Measurements from ENCODE around the gene CYB5A. TPM values are rescaled to one million over a fixed set of nuclear protein-coding genes. Genes with fewer than 3 reads are reported as not detected.

CYB5A gene
- total RNA-seq, 1 experiment from 2014 or later, result 130 TPM

DNA sequence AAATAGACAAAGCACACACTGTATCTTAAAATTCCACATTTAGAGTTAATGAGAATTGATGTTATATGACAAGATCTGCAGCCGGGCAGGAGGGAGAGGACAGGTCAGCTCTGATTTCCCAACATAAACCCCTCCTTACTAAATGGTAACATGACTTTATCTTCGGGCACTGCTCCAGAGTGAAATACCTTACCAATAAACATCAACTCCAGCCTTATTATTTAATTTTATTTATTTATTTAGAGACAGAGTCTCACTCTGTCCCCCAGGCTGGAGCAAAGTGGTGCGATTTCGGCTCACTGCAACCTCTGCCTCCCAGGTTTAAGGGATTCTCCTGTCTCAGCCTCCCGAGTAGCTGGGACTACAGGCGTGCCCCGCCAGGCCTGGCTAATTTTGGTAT is 1.7 kb downstream of the CYB5A start:
- DNase-seq, result peak; percentile 28
- POLR2A ChIA-PET (ENCODE audit: unreplicated experiment), result no interaction called here
- peaks cover 63% of the 10 kb centered on the region for H3K79me2 ChIP-seq (ENCODE audit: low read length)
- no peaks in the 10 kb centered on the region for H4K20me1 ChIP-seq (ENCODE audit: low read length)
- H3K9me3 ChIP-seq (ENCODE audit: low read length), result no peaks in the 10 kb centered on the region
- H3K4me3 ChIP-seq (ENCODE audit: low read length), result peak overlapping the region; percentile 91
- TF ChIP-seq EZH2phosphoT487 (IDR thresholded peaks at IDR 0.05; ENCODE audit: borderline replicate concordance, low read length) (no peak), EZH2 (IDR thresholded peaks at IDR 0.05; ENCODE audit: low read length, unreplicated experiment) (no peak)
- TF ChIP-seq, protein P1, sequence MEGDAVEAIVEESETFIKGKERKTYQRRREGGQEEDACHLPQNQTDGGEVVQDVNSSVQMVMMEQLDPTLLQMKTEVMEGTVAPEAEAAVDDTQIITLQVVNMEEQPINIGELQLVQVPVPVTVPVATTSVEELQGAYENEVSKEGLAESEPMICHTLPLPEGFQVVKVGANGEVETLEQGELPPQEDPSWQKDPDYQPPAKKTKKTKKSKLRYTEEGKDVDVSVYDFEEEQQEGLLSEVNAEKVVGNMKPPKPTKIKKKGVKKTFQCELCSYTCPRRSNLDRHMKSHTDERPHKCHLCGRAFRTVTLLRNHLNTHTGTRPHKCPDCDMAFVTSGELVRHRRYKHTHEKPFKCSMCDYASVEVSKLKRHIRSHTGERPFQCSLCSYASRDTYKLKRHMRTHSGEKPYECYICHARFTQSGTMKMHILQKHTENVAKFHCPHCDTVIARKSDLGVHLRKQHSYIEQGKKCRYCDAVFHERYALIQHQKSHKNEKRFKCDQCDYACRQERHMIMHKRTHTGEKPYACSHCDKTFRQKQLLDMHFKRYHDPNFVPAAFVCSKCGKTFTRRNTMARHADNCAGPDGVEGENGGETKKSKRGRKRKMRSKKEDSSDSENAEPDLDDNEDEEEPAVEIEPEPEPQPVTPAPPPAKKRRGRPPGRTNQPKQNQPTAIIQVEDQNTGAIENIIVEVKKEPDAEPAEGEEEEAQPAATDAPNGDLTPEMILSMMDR (conservative IDR thresholded peaks at IDR 0.05; ENCODE audit: low read depth, low read length), result no peak
- H3K27me3 ChIP-seq (ENCODE audit: low read length), result no peaks in the 10 kb centered on the region
- no peak overlapping the region for H3K9ac ChIP-seq (ENCODE audit: low read length)
- no peaks in the 10 kb centered on the region for H3F3A ChIP-seq (ENCODE audit: low read length, unreplicated experiment)
- CTCF ChIA-PET, result no interaction called here
- no peaks in the 10 kb centered on the region for H3K36me3 ChIP-seq (ENCODE audit: low read depth, low read length)
- no peaks in the 10 kb centered on the region for H3K9me2 ChIP-seq (replicated peaks; ENCODE audit: low read length)
- H3K27ac ChIP-seq (ENCODE audit: low read length), result peak overlapping the region; percentile 66; the same call in 1 of the 2 replicates
- H3K4me2 ChIP-seq (ENCODE audit: low read length), result peak overlapping the region; percentile 96
- no TSS peak for BruUV-seq (replicated peaks)
- ATAC-seq, result no peak
- intact Hi-C loops (cut with micrococcal nuclease), result loop anchor here (2.0 kb wide), 1 partner anchor 27 kb away; no protein-coding TSS in a partner anchor
- H2AFZ ChIP-seq (ENCODE audit: low read length), result no peak overlapping the region
- H3K4me1 ChIP-seq (ENCODE audit: insufficient read depth, low read length), result peaks cover 49% of the 10 kb centered on the region

DNA sequence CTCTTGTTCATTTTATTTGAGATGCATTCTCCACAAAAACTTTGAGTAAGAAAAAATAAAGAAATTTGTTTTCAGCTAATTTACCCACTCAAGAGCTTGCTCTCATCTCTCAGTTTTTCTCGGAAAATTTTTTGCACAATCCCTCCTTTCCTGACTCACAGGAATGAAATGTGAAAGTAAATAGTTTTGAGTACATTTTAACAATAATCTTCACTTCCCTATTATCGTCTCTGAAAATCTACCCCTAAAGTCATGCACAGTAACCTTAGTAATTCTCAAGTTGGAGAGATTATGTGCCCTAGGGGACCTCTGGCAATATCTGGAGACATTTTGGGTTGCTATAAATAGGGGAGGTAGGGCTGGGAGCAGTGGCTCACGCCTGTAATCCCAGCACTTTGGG is 2.6 kb downstream of the CYB5A start:
- ChIA-PET CTCF (no interaction called here), POLR2A (ENCODE audit: unreplicated experiment) (no interaction called here)
- Histone ChIP-seq H3K9me2 (replicated peaks; ENCODE audit: low read length) (no peaks in the 10 kb centered on the region), H4K20me1 (ENCODE audit: low read length) (no peaks in the 10 kb centered on the region), H3K4me3 (ENCODE audit: low read length) (peak overlapping the region; percentile 50), H3K36me3 (ENCODE audit: low read depth, low read length) (no peaks in the 10 kb centered on the region), H3K4me2 (ENCODE audit: low read length) (peak overlapping the region; percentile 96), H3K4me1 (ENCODE audit: insufficient read depth, low read length) (peaks cover 54% of the 10 kb centered on the region), H3F3A (ENCODE audit: low read length, unreplicated experiment) (no peaks in the 10 kb centered on the region), H3K9ac (ENCODE audit: low read length) (peak overlapping the region; percentile 27), H3K27me3 (ENCODE audit: low read length) (no peaks in the 10 kb centered on the region), H2AFZ (ENCODE audit: low read length) (peak overlapping the region; percentile 63), H3K27ac (ENCODE audit: low read length) (peak overlapping the region; percentile 66), H3K9me3 (ENCODE audit: low read length) (no peaks in the 10 kb centered on the region), H3K79me2 (ENCODE audit: low read length) (peaks cover 71% of the 10 kb centered on the region)
- DNase-seq (peak; percentile 81), ATAC-seq (peak; percentile 30)
- intact Hi-C loops (cut with micrococcal nuclease), result loop anchor here (1.0 kb wide), 1 partner anchor 93 kb away; no protein-coding TSS in a partner anchor
- no TSS peak for BruUV-seq (replicated peaks)
- TF ChIP-seq, protein P1 (conservative IDR thresholded peaks at IDR 0.05; ENCODE audit: low read depth, low read length), result no peak
- no peak for TF ChIP-seq EZH2 (IDR thresholded peaks at IDR 0.05; ENCODE audit: low read length, unreplicated experiment)
- no peak for TF ChIP-seq EZH2phosphoT487 (IDR thresholded peaks at IDR 0.05; ENCODE audit: borderline replicate concordance, low read length)

DNA sequence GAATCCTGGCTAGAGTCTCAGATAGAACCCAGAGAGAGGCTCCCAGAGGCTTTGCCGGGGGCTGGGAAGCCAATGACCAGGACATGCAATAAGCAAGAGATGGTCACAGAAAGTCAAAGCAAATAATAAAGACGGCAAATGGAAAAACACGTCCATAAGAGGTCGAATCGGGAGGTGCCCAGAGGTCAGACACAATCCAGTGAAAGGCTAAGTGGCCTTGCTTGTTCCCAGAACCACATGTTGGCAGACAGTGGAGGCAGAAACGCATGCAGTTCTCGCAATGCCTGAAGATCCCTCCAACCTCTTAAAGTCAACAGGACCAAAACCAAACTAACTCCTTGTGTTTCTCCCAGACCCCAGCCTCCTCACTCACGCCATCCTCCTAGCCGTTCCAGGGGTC is 3.0 kb downstream of the CYB5A start:
- intact Hi-C loops (cut with micrococcal nuclease), result loop anchor here (1.0 kb wide), 1 partner anchor 92 kb away; no protein-coding TSS in a partner anchor
- Histone ChIP-seq H3K27ac (ENCODE audit: low read length) (peak overlapping the region; percentile 66), H3K4me2 (ENCODE audit: low read length) (peak overlapping the region; percentile 96)

More for the DNA sequence above, 3.0 kb downstream of the CYB5A start:
- no peaks in the 10 kb centered on the region for H4K20me1 ChIP-seq (ENCODE audit: low read length)
- H2AFZ ChIP-seq (ENCODE audit: low read length), result peak overlapping the region; percentile 63
- peaks cover 57% of the 10 kb centered on the region for H3K4me1 ChIP-seq (ENCODE audit: insufficient read depth, low read length)
- H3K36me3 ChIP-seq (ENCODE audit: low read depth, low read length), result no peaks in the 10 kb centered on the region
- peak overlapping the region; percentile 27 for H3K9ac ChIP-seq (ENCODE audit: low read length)
- no peaks in the 10 kb centered on the region for H3F3A ChIP-seq (ENCODE audit: low read length, unreplicated experiment)
- DNase-seq (peak; percentile 29), ATAC-seq (peak; percentile 1; the same call in 1 of the 2 replicates)
- H3K27me3 ChIP-seq (ENCODE audit: low read length), result no peaks in the 10 kb centered on the region
- H3K9me2 ChIP-seq (replicated peaks; ENCODE audit: low read length), result no peaks in the 10 kb centered on the region
- ChIA-PET POLR2A (ENCODE audit: unreplicated experiment) (interaction anchor here (0.6 kb wide), 1 partner anchor 131 kb away, joined by 3 read pairs; no protein-coding TSS in a partner anchor), CTCF (interaction anchor here (1.2 kb wide), 1 partner anchor 54 kb away, joined by 3 read pairs; no protein-coding TSS in a partner anchor)
- no TSS peak for BruUV-seq (replicated peaks)
- peaks cover 76% of the 10 kb centered on the region for H3K79me2 ChIP-seq (ENCODE audit: low read length)
- no peak for TF ChIP-seq EZH2 (IDR thresholded peaks at IDR 0.05; ENCODE audit: low read length, unreplicated experiment)
- TF ChIP-seq EZH2phosphoT487 (IDR thresholded peaks at IDR 0.05; ENCODE audit: borderline replicate concordance, low read length), result no peak
- TF ChIP-seq, protein P1 (conservative IDR thresholded peaks at IDR 0.05; ENCODE audit: low read depth, low read length), result no peak
- H3K4me3 ChIP-seq (ENCODE audit: low read length), result peak overlapping the region; percentile 50
- no peaks in the 10 kb centered on the region for H3K9me3 ChIP-seq (ENCODE audit: low read length)
